Activated T-cell treated with anti-CD3 and anti-CD28 coated beads, Interleukin-2, amount 50 U/mL, for 1 hour (primary cell): ENCODE measurements around the gene APBB2.

Experiments
- DNase-seq: peaks from one replicate; pipeline ENCODE4 v3.0.0-alpha.2; 2020

The APBB2 gene

DNA sequence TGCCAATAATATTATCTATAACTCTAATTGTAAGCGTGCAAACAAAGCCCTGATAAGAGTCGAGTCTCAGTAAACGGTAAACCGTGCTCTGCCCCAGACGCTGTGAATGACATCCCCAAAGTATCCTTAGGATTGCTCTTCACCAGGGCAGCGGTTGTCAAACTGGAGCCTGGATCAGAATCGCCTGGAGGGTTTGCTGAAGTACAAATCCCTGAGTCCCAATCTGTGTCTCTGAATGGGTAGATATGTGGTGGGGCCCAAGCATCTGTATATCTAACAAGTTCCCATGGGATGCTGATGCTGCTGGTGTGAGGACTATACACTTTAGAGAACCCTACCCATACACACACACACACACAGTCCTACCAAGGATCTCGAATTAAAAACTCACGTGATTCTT lies 813 bp upstream of the APBB2 start:
- DNase-seq: no peak

DNA sequence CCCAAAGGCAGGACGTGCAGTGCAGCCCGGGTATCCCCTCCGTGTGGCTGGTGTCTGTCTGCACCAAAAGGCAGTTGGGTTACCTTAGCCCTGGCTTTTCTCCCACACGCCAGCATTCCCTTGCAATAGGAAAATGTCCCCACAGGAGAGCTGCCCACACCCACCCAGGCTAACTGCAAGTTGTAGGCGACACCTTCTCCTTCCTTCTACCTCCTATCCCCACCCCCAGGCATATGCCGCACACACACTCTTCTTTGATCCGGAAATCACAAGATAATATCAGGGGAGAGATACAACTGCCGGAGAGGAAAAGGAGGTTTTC lies 444 bp upstream of the APBB2 start:
- DNase-seq: no peak

DNA sequence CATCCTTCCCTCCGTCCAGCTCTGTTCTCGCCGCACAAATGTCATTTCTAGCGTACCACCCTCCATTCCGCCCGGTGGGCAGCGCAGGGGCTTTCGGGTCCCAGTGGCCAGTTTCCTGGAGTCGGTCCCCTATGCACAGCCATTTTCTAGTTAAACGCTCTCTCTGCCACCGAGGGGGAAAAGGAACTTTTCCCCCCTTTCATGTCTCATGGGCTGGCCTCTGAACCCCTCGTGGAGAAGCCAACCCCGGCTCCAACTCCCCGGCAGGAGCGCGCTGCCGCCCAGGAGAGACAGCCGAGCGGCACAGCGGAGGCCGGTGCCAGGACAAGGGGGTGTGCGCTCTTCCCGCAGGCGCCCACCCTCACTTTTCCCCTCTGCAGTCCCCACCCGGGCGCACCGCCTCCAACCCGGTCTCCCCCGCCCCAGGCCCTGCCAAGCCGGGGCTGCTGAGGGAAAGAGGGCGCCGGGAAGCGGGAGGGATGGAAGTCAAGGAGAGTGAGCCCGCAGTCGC lies 662 bp downstream of the APBB2 start:
- no peak for DNase-seq

DNA sequence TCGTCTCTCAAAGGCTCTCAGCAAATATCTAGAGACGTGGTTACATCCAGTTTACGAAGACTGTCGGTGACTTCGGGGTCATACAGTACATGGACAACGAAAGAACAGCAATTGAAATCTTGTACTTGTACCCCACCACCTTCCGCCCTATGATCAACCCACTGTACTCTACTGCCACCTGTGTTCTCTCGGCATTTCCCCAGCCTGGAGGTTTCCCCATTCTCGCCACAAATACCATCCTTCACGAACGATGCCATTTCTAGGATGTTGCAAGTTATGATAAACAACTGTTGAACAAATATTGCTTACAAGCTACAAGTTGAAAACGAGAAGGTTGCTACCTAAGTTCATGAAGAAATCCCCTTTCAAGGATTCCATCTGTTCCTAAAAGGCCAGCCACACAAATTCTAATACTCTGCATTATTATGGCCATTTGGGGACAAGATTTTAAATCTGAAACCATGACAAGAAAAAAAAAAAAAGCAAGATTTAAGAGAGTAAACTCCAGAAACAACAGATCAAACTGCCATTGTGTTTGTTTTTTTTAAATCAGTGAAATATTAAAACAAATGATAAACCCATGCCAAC lies 1.6 kb downstream of the APBB2 start:
- DNase-seq: no peak

DNA sequence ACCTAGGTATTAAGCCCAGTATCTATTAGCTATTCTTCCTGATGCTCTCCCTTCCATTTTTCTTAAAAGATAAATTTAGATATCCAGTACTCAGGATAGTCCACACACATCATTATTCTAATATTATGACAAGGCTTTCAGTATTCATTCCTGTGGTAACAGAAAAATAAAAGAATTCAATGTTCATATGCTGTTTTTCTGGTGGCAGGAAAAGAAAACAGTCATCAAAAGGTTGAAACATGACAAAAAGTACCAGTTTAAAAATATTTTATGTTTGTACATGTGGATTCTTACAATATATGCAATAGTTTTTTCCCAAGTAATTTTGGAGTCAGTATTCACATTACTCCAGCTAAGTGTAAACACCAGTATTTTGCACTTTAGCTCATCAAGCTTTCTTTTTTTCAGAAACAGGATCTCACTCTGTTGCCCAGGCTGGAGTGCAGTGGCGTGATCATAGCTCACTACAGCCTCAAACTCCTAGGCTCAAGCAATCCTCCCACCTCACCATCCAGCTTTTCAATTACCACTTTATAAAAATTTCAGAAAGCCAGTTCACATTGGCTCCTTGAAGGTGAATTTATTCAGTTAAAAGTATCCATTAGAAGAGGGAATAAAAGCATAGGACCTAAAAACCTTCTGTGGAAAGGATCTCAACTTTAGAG lies 2.3 kb downstream of the APBB2 start:
- DNase-seq: no peak

DNA sequence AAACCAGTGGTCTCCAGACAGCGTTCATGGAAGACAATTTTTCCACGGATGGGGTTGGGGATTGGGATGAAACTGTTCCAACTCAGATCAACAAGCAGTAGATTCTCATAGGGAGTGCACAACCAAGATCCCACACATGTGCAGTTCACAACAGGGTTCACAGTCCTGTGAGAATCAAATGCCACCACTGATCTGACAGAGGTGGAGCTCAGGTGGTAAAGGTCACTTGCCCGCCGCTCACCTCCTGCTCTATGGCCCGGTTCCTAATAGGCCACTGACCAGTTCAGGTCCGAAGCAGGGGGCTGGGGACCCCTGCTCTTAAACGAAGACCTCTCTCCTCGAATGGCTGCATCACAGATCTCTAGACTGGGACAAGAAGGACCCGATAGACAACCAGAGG lies 4.4 kb downstream of the APBB2 start:
- no peak for DNase-seq

DNA sequence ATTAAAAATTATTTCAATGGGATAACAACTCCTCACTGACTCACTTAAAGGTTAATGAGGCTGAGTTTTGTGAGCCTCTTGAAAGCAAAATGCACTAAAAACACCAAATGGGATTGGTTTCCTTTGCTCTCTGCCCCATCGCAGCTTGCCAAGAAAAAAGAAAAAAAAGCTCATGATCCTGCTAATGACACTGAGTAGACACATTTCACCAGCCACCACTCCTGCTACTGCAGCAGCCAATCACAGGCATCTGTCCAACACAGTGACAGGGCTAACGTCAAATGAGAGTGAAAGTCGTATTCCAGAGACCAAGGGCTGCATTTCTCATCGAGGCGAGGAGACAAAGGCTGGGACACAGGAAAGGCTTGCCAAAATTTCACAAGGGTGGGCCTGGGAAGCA lies 5.2 kb downstream of the APBB2 start:
- DNase-seq: no peak

DNA sequence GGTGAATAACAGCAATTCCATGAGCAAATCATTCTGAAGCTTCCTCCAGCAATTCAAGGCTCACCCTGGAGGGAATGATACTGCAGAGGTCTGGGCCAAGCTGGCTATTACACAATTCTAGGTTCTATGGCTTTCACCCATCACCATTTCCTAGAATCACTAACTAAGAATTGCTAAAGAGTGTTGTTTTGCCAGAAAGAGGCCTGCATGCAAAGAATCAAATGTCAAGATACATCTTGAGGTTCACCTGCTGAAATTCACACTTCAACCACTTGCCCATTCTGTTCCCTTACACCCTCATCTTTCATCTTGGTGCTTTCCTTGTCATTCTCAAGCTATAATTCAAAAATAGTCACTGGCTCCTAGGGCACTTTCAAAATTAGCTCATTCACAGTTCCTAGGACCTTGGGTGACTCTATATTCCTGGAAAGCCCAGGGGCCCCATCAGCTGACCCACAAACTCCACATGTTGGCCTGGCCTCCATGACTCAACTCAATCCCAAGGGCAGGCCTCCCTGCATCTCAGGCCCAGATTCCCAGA lies 7.0 kb downstream of the APBB2 start:
- DNase-seq: no peak

DNA sequence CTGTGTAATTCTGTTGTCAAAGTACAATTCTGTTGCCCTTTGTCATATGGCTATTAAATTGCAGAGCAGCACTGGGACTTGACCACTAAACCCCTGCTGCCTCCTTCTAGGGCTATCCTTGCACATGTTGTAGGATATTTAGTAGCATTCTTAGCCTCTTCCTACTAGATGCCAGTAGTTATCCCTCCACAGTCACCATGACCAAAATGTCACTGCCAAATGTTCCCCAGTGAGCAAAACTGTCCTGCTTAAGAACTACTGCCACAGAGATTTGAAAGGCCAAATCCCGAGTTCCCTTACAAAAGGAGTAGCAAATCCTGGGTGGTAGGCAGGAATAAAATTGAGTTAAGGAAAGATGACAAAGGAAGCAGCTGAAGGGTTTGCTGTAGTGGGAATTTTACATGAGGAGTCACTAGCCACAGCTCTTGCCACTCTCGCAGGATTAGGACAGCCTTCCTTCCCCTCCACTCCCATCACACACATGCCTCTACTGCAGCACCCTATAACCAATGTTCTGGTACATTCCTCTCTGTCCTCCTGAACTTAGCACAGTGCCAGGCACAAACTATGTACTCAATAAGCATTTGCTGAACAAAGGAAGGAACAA lies 8.4 kb downstream of the APBB2 start:
- DNase-seq: no peak

DNA sequence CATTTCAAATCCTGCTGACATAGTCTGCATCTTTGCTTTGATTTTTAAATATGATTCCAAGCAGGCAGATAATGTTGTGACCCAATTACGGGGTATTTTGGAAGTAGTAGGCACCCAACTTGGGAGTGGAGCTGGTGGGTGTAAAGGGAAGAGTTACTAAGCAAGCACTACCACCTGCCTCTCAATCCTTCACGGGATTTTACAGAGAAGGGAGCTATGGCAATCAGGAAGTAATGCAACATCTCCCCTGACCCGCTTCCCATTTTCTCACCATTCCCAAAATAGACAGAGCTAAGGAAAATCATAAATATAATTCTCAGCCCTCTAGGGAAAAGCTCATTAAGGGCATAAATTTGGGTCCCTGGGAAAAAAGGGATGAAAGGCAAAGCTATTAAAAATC lies 9.2 kb downstream of the APBB2 start:
- no peak for DNase-seq

DNA sequence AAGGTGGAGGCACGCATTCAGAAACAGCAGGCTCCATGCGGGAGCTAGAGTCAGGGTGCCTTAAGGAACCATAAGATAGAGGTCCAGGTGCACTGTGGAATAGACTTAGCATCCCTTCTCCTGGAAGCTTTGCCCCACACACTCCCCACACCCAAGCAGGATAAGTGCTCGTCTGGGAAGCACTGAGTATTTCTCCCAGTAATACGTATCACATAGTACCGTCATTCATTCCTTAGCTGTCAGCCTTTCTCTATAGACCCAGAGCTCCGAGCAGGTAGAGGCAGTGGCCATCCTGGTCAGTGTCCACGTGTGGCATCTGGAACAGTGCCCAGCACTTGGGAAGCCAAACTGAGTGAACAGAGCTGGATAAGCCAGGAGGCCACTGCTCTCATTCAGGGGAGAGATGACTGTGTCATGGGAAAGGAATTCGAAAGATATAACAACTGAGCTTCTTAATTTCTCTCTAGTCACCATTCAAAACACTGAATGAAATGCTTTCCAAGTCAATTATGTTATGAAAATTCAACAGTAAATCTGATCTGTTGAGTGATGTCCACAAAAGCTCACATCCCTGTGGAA lies 9.9 kb downstream of the APBB2 start:
- DNase-seq: no peak

DNA sequence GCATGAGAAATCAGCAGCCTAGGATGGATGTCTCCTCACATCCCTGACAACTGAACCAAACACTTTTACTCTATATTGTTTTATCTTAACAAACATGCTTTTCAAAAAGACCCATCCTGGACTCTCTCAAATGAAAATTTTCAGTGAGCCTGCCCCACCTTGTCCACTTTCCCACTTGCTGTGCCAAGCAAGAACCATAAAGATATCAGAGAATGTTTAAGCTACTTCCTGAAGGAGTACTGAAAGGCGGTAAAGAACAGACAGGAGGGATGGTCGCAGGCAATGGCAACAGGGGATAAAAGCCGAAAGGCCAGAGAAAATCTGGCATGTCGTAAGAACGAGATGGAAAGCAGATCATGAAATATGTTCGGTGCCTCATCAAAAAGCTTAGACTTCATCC lies 10.5 kb downstream of the APBB2 start:
- DNase-seq: no peak

DNA sequence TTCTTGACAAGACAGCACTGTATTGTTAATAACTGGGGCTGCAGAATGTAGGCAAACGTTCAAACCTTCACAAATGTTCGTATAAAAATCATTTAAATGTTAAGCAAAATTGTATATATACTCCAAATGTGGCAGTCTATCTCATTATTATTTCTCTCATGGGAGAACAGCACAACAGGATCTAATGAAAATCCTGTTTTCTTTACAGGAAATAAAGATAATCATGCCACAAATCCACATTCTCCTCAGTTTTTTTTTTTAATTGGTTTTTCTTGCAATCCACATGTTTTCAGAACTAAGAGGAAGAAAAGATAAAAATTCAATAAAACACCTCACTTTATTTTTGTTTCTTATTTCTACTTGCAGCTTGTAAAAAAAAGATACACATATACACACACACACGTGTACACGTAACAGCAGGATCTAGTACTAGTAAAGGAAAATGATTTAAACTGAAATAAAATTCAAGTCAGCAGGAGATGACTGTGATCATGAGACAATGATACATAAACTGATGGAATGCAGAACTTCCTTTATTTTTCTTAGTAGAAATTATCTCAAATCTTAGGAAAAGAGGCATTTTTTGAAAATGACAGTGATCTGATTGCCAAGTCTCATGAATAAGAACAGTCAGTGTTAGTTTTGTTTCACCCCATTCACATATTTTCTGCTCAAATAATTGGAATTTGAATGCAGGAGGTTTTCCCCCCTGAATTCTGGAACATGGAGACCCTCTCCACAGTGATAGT lies 11.3 kb downstream of the APBB2 start:
- DNase-seq: no peak

DNA sequence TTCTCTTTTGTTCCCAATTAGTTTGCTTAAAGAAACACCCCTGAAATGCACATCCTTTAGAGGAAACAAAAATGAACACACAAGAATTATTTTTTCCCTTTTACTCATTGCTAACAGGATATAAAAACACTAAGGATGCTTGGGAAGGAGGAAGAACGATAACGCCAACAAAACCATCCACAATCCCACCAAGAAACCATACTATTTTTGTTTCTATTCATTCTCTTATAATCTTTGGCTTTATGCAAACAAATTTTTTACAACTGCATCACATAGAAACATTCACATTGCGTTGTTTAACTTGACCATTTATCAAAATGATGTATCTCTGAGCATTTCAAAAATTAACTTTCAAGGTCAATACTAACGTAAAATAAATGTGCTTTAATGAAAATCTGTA lies 12.0 kb downstream of the APBB2 start:
- DNase-seq: no peak

DNA sequence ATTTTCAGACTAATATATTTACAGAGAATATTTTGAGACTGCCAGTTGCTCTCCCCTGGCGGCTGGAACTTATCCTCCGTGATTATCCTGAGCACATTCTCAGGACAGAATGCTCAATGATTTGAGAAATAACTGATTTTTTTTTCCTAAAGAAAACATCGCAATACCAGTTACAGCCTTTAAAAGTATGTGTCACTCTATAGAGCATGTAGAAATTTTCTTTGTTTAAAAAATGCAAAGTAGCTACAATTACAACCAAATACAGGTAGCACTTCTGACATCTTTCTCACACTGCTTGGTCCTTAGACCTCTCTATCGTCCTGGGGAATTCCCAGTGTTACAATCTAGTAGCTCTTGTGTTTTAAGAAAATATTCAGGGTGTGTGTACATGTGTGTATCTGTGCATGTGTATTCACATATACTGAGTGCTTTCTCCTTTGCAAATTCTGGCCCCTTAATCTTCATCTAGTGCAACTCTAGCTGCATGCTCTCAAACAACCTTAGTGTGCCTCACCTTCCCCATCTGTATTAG lies 13.8 kb downstream of the APBB2 start:
- no peak for DNase-seq

DNA sequence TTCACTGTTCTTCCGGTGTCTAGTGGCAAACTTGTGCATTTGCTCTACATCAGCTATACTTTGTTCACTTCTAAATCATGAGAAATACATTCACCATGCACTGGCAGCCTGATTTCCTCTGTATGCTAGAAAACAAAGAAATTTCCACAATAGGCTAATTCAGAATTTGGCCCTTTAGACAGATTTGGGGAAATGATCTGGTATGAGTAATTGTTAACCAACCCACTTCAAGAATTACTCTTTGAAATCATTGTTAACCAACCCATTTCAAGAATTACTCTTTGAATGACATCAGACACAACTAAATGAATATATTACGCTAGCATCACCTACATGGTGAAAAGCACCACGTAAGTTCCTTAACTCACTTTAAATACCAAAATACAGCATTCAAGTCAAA lies 14.6 kb downstream of the APBB2 start:
- no peak for DNase-seq

DNA sequence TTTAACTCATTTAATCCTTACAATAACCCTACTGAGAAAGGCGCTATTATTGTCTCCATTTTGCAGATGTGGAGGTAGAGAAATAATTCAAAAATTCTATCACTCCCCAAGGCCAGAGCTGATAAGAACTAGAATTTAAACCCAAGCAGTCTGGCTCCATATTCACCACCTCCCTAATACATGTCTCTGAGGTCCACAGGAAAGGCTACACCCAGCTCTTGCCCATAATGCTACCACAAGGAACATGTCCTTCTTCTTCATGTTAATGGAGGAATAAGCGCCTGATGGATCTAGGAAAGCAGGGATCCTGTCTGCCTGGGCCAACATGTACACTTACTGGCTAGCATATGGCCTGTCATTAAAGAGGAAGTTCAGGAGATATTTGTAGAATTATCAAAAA lies 16.3 kb downstream of the APBB2 start:
- no peak for DNase-seq

DNA sequence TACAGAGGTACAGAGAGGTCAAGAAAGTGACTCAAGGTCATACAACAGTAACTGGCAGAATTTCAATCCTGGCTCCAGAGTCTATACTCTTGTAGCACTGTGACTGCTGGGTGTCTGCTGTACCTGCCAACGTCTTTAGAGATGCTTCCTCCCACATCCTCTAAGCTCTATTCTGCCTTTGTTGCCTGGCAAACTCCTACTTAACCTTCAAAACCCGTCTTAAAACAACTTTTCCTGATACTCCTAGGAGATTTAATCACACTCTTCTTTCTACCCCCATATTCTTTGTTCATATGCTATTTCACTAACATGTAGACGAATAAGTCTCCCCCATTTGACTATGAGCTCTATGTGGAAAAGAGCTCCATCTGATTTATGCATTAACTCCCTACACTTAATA lies 16.8 kb downstream of the APBB2 start:
- DNase-seq: no peak

DNA sequence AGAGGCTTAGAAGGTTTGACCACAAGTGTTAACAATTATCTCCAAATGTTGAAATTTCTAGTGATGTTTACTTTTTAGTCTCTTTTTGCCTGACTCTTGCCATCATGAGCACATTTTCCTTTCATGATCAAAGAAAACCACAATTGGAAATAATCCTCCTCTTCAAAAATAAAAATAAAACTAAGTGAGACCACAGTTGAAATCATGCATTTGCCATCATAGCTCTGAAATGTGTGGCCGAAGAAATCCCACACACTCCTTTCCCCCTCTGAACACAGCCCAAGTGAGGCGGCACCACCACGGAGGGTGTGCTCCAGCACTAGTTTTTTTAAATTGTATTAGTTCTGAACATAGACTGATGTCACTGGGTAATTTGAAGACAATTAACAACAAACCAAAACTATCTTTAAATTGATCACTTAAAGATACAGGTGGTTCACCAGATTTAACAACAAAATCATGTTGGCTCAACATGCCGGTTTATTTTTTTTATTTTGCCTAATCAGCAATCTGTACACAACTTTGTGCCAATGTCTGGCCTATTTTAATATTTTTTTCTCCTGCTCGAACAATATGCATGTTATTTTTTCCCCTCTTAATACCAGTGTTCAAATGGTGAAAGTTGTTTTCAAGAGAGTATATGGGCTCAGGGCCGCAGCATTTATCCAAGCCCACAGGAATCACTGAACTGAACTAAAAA lies 17.6 kb downstream of the APBB2 start:
- no peak for DNase-seq

DNA sequence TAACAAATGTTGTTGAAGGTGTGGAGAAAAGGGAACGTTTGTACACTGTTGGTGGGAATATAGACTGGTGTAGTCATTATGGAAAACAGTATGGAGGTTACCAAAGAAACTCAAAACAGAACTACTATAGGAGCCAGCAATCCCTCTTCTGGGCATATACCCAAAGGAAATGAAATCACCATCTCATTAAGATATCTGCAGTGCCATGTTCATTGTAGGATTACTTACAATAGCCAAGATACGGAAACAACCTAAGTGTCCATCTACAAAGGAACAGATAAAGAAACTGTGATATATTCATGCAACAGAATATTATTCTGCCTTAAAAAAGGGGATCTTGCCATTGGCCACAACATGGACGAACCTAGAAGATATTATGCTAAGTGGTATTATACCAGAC lies 22.2 kb downstream of the APBB2 start:
- no peak for DNase-seq

DNA sequence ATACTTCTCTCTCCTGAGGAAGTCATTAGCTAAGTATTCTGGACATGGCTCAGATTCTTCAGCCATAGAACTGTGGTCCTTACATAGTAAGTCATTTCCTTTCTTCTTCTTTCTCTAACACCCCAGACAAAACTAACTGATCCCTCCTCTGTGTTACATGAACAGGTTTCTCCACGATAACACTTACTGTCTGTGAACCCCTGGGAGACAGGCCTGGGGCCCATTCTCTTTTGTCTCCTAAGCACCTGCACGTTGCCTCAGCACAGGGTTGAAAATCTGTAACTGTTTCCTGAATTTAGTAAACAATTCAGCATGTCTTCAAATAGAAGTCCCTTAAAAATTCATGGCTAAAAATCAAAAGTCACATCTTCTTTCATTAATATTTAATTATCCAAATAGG lies 24.7 kb downstream of the APBB2 start:
- no peak for DNase-seq

DNA sequence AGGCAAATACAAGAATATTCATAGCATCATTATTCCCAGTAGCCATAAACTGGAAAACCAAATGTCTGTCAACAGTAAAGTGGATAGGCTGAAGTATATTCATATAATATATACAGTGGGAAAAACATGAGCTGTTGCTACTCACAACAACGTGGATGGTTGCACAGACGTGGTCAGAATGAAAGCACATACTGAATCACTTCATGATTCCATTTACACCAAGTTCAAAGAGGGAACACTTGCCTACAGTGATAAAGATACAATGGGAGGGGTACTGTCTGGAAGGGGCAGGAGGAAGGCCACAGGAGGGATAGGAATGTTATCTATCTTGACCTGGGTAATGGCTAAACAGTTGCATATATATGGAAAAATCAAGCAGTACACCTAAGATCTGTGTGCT lies 25.3 kb downstream of the APBB2 start:
- DNase-seq: no peak
